Stimulated activated CD4-positive, alpha-beta T cell treated with anti-CD3 and anti-CD28 coated beads, TNF-alpha, amount 100 ng/mL, for 24 hours (primary cell): Measurements from ENCODE around the gene OTUD5.

ENCODE experiments used
- DNase-seq, 3 experiments: peaks; one replicate each; pipeline ENCODE4 v3.0.0-alpha.2; 2020; ENCODE audit warnings: low read depth in 3 of 3

Gene OTUD5

DNA sequence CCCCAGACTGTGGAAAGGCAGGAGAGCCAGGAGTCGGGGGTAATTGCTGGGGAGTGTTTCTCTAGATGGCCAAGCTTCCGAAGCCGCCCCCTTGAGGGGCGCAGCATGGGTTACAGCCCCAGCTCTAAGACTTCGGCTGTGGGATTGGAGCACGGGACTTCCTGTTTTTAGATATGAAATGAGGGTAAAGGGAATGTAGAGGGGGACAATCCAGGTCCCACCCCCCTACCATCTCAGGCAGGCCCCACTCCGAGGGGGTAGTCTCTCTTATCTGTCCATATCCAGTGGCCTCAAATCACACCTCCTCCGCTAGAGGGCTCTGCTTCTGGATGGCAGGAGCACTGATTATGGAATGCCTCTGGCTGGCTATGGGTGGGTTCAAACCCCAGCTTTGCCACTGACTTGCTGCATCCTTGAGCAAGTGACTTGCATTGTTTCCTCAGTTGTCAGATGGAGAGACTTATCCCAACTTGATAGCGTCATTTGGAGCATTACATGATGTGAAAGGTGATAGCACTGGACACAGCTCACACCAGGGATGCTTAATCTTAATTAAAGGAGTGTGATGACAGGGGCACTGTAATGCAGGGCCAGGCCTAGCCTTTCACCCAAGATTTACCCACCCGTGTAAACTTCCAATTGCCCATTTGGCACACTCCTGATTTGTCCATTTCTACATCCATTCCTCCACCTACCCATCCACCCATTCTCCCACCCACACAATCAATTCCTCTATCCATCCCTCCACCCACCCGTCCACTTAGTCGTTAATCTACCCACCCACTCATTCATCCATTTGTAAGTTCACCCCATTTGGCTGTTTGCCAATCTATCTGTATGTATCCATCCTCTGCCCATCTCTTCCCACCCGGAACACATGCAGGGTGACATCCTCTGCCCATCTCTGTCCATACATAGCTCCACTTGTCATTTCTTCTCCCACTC is 15.1 kb upstream of the OTUD5 start:
- peak in 1 of 3 experiments; percentile 12 for DNase-seq

DNA sequence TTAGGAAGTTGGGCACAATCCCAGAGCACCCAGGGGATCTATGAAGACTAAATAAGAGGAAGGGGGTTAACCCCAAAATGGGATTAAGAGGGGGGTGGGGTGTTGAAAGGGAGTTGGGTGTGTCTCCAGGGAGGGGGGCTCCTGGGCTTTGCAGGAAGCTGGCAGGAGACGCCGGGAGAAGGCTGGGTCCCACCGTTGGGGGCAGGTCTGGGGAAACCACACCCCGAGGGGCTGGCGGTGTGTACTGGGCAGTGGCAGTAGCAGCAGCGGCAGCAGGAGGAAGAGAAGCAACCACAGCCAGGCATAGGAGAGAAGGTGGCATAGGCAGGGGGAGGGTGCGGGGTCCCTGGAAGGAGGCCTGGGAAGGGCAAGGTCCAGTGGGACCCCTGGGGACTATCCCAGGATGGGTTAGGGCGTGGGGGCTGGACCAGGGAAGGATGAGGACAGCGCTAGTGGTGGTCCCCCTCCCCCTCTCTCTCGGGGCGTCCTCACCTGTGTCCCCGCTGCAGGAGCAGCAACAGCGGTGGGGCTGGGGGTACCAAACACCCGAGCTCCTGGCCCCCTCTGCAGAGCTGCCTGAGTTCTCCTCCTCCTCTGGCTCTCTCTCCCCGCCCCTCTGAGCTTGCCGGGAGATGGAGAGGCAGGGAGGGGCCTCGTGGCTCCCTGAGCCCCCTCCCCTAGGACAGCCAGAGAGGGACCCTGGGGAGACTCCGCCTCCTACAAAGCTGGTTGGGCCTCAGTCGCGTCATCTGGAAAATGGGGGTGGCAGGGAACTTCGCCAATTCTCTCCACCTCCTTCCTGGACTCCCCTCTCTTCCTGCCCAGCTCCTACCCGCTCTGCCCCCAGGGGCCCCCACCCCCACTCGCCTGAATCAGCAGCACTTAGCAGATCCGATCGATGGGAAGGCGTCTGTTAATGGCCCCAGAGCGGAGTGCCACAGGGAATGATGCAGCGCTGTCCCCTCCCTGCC is 14.1 kb upstream of the OTUD5 start, which contains the start of gene KCND1:
Gene KCND1, minus strand, starts transcription at position 596 of the 971 bp plus-strand sequence. CDS start 1,573 bp downstream, outside the sequence.
- peak in 1 of 3 experiments; percentile 13 for DNase-seq

DNA sequence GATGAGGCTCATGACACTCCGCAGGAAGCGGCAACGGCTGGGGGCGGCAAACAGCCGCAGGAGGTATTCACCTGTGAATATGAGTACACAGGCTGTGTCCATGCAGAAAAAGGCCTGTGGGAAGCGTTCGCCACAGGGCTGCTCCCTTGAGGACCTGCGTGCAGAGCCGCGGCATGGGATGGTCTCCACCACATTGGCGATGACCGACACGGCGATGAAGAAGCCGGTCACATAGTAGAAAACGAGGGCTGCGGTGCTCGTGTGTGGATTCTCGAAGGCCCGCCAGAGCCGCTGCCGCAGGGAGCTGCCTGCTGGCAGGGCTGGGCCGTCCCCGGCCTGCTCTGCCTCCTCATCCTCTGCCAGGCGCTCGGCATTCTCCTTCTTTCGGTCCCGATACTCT is 12.1 kb upstream of the OTUD5 start:
- no peak for DNase-seq

DNA sequence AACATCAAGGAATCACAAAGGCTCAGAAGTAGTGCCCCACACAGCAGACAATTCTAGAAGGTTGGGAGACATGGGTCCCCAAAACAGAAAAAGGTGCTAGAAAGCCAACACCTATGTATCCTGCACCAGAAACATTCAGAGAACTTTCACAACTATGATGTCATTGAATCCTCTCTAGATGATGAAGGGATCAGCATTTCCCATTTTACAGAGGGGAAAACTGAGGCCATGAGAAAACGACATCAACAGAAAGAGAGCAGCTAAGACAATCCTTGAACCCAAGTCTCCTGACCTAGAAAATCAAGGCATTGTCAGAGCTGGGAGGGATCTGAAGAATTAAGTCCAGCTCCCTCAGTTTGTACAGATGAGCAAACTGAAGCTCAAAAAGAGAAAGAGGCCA is 11.0 kb upstream of the OTUD5 start:
- DNase-seq = no peak

DNA sequence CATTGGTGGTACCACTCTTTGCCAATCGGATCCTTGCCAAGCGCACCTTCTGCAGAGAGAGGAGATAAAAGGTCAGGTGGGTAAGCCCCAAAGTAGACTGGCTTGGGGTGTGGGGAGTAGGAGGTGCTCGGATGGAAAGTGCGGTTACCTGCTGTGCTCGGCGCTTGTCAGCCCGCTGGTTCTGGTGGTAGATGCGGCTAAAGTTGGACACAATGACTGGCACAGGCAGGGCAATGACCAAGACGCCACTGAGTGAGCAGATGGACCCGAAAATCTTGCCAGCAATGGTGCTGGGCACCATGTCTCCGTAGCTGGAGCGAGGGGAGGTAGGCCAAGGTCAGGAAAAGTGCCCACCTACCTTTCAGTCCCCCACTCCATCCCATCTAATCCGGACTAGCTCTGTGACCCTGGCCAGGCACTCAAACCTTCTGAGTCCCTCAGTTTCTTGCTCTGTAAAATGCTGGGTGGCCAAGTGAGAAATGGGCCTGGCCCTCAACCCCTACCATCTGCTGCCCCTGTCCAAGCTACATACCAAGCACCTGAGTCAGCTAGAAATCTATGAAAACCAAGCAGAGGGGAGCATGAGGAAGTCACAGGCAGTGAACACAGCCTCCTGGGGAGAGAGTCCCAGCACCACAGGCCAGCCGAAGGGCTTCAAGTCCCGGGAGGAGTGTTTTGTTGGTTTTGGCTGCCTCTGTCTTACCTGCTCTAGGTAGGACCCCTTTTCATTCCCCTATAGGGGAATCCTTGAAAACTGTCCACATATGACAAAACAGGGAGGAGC is 9.6 kb upstream of the OTUD5 start:
- no peak for DNase-seq

DNA sequence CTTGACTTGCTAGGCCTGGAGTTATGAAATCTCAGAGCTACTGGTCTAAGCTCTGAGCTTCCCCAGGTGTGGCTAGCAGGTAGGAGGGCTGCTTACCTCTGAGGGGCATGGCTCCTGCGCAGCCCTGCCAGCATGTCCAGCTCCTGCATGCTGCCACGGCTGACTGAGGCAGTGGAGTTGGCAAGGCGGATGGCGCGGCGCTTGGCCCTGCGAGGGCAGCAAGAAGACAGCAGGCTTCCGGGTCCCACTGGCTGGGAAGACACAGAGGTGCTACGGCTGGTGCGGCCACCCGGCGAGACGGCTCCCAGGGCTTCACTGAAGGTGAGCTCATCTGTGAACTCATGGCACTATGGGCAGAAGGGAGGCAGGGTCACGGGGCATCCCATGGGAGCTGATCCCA is 8.6 kb upstream of the OTUD5 start:
- no peak for DNase-seq

DNA sequence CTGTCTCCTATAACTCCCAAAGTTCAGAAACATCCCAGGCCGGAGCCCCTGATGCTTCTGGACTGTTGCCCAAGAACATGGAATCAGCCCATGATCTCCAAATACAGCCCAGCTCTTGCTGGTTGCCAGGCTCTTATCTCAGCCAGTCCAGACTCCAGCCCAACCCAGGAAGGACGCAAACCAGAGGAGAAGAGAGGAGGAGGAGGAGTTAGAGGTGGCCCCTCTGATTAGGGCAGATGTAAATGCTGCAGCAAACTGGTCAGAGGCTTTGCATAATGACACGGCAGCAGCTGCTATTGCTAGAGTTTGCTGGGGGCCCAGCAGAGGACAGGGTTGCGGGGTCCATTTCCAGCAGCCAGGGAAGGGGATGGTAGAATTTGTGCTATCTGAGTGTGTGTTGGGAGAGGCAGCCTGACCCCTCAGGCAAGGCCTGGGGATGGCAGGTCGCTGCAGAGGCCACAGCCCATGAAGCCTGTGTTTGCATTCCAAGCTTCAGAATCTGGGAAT is 4.2 kb upstream of the OTUD5 start:
- DNase-seq = no peak

DNA sequence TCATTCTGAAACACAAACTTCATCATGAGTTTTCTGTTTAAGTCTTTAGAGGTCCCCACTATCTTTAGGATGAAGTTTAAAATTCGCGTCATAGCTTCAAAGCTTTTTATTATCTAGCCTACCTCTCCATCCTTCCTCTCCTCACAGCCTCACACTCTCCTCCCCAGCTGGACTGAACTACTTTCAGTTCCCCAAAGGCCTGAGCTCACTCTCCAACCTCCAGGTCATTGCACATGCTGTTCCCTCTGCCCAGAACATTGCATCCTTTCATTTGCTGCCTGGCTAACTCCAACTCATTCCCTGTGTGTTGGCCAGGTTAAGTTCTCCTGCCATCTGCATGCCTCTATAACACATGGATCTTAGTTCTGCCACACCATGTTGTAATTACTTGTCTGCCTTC is 2.9 kb upstream of the OTUD5 start:
- no peak for DNase-seq

DNA sequence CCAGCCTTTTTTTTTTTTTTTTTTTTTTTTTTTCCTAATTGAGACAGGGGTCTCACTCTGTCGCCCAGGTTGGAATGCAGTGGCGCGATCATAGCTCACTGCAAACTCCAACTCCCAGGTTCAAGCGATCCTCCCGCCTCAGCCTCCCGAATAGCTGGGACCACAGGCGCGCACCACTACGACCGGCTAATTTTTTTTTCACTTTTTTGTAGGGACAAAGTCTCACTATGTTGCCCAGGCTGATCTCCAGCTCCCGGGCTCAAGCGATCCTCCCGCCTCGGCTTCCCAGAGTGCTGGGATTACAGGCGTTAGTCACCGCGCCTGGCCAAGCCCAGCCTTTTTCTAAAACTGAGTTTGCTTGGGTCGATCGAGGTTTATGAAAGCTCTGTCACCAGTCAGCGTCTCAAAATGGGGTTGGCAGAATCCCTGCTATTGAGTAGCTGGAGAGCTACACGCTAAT is 1.3 kb upstream of the OTUD5 start:
- no peak for DNase-seq

DNA sequence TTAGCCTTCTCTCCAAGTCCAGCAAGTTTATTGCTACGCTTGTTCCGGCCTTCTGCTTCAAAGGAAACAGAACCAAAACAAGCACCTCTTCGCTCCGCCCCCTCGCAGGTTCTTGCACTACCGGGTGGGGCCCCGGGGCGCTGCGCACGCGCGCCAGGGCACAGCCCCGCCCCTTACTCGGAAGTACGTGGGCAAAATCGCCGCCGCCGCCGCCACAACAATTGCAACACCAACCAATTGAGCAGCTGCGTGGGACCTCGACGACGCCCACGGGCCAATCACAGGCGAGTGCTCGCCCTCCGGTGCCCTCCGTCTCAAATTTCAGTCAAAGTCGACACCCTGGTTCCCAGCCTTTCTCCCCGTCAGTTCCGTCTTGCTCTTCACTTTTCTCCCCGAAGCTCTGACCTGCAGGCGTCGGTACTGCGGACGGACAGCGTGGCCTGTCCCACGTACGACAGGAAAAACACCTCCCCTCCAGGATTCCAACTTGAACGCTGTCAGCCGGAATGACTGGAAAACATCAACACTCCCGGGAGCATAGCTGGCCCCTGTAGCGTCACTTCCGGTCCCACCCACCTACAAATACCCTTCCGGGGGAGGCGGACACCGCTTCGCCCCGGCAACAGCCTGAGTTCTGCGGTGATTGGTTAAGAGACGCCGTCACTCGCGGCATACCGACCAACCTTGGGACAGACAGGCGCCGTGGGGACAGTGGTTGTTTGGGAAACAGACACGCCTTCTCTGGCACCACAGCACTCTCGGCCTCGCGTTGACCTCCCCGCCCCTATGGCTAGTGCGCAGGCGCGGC is 624 bp upstream of the OTUD5 start:
- DNase-seq = peak; percentile 79 to 89 (median 86)

DNA sequence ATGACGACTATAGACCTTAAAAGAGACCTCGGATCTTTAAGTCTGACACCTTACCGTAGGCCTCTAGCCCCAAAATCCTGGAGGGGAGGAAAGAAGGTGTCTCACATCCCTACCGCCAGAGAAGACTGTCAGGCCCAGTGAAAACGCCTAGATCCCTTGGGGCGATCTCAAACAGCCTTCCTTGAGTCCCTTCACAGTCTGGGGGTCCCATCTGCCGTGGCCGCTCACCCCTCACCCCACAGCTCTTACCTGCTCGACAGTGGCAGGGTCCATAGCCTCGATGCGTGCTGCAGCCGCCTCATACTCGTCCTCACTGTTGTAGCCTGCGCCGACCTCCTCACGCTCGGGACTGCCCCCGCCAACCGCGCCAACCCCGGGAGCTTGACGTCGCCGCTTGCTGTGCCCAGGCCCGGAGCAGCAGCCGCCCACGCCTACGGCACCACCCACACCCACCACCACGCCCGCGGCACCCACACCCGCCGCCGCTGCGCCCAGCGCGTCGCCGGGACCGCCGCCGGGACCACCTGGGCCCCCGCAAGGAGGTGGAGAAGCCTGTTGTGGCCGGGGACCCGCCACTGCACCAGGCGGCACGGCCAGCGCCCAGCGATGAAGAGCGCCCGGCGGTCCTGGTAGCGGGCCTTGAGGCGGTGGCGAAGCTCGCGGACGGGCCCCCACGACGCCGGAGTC is 536 bp downstream of the OTUD5 start:
- DNase-seq = peak in 1 of 3 experiments; percentile 50

DNA sequence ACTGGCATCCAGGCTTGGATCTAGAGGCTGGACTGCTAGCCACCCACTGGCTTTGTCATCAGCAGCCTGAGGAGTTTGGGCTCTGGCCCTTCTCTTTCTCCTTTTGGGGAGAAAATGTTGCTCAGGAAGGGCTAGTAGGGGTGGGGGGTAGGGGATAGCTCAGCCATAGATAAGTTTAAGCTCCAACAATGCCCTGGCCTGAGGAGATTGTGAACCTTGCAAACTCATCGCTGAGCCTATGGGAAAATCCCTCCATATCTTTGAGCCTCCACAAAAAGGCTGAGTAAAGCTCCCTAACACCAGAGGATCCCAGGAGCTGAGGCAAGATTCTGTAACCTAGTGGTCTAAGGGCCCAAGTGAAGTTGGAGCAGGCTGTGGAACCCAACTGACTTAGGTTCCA is 8.8 kb downstream of the OTUD5 start:
- no peak for DNase-seq

DNA sequence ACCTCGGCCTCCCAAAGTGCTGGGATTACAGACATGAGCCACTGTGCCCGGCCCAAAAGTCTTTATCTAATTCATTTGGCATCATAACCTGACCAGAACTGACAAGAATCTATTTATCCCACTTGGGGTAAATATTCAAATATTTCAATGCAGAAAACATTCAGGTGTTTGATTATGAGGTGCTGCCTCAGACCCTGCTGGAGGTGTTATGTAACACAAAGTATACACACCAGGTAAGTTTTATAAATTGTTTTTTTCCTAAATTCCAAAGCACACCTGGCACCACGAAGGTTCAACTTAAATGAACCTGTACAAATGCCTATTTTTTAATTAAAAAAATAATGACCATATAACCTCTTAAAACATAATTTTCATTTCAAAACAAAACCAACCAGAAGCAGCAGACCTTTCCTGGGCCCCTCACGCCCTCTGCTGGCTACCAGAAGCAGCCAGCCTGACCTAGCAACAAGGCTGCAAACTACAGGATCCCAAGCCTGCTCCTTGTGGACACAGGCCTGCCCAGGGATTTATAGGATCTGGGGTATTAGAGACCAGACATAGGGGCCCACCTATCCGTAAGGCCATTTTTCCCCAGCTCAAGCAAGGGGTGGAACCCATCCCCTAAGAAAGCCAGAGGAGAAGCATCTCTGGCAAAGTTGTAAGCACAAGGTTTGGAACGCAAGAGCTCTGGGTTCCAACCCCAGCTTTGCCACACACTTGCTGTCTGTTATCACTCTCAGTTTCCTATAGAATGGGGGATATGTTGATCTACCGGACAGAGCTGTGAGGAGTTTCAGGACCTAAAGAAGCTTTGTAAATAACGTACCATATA is 11.7 kb downstream of the OTUD5 start:
- DNase-seq = no peak

DNA sequence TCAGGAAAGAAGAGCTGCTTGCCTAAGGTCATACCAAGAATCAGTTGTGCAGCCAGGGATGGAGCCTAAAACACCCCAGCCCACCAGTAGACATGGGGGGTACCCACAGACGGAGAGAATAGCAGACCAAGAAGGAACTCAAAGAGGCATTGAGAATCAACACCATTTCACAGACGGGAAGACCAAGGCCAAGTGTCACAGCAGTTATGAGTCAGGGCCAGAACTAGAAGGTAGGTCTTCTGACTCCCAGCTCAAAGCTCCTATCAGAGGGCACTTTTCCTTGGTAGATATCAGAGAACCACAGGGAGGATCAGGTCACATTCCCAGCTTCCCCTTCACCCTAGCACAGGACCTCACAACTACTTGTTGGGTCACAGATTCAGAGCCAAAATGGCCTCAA is 14.5 kb downstream of the OTUD5 start:
- DNase-seq = no peak

DNA sequence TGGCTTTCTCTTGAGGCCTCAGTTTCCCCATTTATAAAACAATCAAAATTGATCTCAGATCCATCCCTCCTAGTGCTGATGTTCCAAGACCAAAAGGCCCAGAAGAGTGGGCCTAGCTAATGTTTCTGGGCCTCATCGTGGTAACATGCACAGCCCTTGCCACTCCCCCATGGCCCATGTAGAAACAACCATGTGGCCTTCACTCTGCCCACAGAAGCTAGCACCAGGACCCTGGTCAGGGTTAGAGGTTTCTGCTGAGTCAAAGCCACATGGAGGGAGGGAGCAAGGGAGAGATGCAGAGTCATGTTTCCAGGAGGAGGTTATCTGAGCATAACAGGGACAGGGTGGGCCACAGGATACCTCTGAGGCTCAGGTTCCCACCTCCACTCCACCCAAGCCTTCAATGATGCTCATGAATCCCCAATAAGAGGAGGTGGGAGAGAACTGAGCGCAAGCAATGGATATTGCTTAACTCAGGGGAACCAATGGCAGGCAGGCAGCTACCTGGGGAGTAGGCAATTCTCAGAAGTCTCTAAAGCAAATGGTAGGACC is 16.9 kb downstream of the OTUD5 start:
- no peak for DNase-seq

DNA sequence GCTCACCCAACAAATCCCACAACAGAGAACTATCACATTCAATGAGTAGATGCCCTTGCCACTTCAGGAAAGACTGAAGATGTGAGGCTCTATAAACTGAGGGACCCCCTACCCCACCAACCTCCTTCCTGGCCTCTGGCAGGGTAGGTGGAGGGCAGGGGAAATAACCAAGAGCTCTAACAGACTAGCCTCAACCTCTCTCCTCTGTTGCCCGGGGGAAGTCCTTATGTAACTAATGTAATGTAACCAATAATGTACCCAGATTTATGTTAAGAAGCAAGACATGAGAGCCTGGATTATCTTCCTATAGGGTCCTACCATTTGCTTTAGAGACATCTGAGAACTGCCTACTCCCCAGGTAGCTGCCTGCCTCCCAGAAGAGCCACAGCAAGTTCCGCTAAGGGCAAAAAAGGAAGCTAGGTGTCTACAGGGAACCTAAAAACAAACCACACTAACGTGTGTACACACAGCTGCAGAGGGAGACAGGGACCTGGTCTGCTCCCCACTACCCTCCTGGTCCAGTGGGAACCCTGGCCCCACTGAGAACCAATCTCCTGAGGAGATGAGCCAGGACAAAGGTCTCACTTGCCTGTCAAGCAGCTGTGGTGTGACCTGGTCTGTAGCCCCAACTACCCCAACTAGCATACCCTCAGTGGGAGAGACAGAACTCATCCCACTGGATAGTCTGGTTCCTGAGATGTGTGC is 17.7 kb downstream of the OTUD5 start:
- no peak for DNase-seq

DNA sequence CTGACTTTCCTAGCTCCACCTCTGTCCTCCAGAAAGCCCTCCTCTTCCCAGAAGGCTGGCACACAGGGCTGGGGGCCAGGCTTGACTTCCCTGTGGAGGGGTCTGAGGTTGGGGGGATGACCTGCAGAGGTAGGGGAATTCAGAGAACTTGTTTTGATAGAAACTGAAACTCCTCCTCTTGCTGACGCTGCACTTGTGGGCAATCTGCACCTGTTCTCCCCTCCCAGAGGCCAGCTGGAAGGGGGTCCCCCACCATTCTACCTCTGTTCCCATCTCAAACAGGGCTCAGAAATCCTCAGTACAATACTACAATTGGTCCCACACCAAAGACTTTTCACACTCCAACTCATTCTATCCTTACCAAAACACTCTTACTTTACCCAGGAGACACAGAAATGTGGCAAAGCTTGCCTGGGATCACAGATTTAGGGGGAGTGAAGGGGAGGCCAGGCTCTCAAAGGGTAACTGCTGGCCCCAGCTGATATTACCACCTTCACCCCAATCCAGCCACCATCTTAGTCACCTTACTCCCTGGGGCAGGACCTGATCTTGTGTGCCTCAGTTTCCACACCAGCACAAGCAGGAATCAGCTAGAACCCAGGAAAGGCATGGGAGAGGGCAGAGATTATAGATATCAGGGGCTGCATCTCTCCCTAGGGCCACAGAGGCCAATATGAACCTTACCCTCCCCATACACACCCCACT is 18.5 kb downstream of the OTUD5 start:
- DNase-seq = peak; percentile 42 to 75 (median 57)
